Endodermal cell (in vitro differentiated cells): ENCODE measurements around the gene GCK. TPM values are rescaled to one million over a fixed set of nuclear protein-coding genes. Genes with fewer than 3 reads are reported as not detected.

Source experiments
- DNase-seq: peaks from one replicate; pipeline ENCODE4 v3.0.0-alpha.2; 2017
- H3K27ac ChIP-seq: 2 replicates; pipeline ENCODE4 v1.5.1; 2013; ENCODE audit warnings: mild to moderate bottlenecking, low read depth, low read length, moderate library complexity
- H3K27me3 ChIP-seq: 2 replicates; pipeline ENCODE4 v1.6.1; 2013; ENCODE audit warnings: mild to moderate bottlenecking, low read length, moderate library complexity; ENCODE audit not compliant: insufficient read depth, control insufficient read depth, poor library complexity, severe bottlenecking
- H3K36me3 ChIP-seq: 2 replicates; pipeline ENCODE4 v1.7.0; 2013; ENCODE audit warnings: mild to moderate bottlenecking, low read length, moderate library complexity; ENCODE audit not compliant: control insufficient read depth, insufficient read depth
- H3K4me1 ChIP-seq: one replicate; pipeline ENCODE4 v1.7.0; 2013; ENCODE audit warnings: low read length; ENCODE audit not compliant: control insufficient read depth, insufficient read depth
- H3K4me3 ChIP-seq: 2 replicates; pipeline ENCODE4 v1.5.1; 2013; ENCODE audit warnings: mild to moderate bottlenecking, low read length, moderate library complexity
- H3K9ac ChIP-seq: 2 replicates; pipeline ENCODE4 v1.6.1; 2013; ENCODE audit warnings: mild to moderate bottlenecking, low read length, moderate library complexity; ENCODE audit not compliant: poor library complexity, severe bottlenecking; ENCODE audit errors: extremely low read depth
- H3K9me3 ChIP-seq: 2 replicates; pipeline ENCODE4 v1.6.1; 2013; ENCODE audit warnings: mild to moderate bottlenecking, low read length, moderate library complexity; ENCODE audit not compliant: control insufficient read depth
- H3K27ac Mint-ChIP-seq: 2 replicates; pipeline ENCODE4 v1.8.0; 2020; ENCODE audit warnings: mixed read lengths
- H3K27me3 Mint-ChIP-seq: 2 replicates; pipeline ENCODE4 v1.8.0; 2021; ENCODE audit warnings: mild to moderate bottlenecking, mixed read lengths; ENCODE audit not compliant: insufficient read depth
- H3K36me3 Mint-ChIP-seq: 2 replicates; pipeline ENCODE4 v1.8.0; 2020; ENCODE audit warnings: low read depth, mixed read lengths
- H3K4me1 Mint-ChIP-seq: 2 replicates; pipeline ENCODE4 v1.8.0; 2020; ENCODE audit warnings: mixed read lengths
- H3K4me3 Mint-ChIP-seq: 2 replicates; pipeline ENCODE4 v1.8.0; 2020; ENCODE audit warnings: mild to moderate bottlenecking, moderate library complexity, mixed read lengths
- H3K9me3 Mint-ChIP-seq: 2 replicates; pipeline ENCODE4 v1.8.0; 2020; ENCODE audit warnings: mild to moderate bottlenecking, mixed read lengths
- WGBS, 2 experiments: methylation state at CpG; one replicate each; pipeline versions ENCODE4 v1.1.5 to v1.1.7; 2013; ENCODE audit warnings: missing lambda C conversion rate in 2 of 2, mixed read lengths in 1 of 2; ENCODE audit not compliant: insufficient coverage in 1 of 2, insufficient read length in 1 of 2; 5-methylcytosine and 5-hydroxymethylcytosine counted together
- total RNA-seq, 2 donors: library from RNA; stranded (reverse); fragmentation: NEBNext Ultra II Directional in 1 of 2; extraction: Animal tissue kit (Norgen Biotek cat#: 25700) in 1 of 2; gene quantifications; 2 replicates in 1 of 2; 3 replicates in 1 of 2; pipeline ENCODE4 v1.2.1, GENCODE V29; 2021
- TF ChIP-seq, protein P1 (sequence below): fragments of 200-600 bp; sonication (generic); conservative IDR thresholded peaks from 2 replicates; pipeline ENCODE4 v1.5.0; 2021; ENCODE audit warnings: antibody characterized with exemption, mild to moderate bottlenecking

GCK gene
- total RNA-seq, 2 donors from 2014 or later, result 0.29 to 0.48 TPM

DNA sequence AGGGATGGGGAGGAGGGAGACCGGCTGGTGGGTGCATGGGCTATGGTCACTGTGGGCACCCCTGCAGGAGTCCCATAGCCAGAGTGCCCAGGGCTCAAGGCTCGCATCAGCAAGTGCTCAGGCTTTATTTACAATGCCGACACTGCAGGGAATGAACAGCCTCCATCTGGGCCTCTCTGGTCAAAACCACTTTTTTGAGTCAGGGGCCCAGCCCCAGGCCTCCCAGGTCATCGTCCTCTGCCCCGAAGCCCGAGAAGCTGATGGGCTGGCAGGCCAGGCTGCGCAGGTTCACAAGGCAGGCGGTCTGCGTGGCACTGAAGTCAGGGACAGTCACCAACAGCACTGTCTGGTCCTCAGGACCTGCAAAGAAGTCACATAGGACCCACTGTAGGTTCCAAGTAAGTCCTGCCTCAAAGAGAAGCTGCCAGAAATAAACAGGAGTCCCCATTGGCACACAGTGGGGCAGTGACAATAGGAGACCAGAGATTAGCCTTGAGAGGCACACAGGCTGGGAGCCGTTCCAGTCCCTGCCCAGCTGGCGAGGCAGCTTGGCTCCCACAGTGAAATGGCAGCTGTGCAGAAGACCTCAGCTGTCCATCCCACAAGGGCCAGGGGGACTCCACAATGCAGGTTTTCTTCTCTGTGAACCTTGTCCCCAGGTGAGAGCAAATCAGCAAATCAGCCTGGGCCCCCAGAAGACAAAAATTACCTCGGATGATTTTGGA is 74.5 kb downstream of the GCK start:
- no peaks in the 10 kb centered on the region for H3K4me1 Mint-ChIP-seq
- Histone ChIP-seq H3K9me3 (no peaks in the 10 kb centered on the region), H3K27me3 (no peaks in the 10 kb centered on the region), H3K36me3 (peaks cover 5% of the 10 kb centered on the region), H3K4me1 (no peaks in the 10 kb centered on the region), H3K27ac (no peak overlapping the region), H3K4me3 (no peak overlapping the region), H3K9ac (no peak overlapping the region)
- H3K9me3 Mint-ChIP-seq, result no peaks in the 10 kb centered on the region
- no peak overlapping the region for H3K4me3 Mint-ChIP-seq
- no peak for DNase-seq
- WGBS, 2 experiments, result 91 to 93% methylated on average over 11 to 12 of the region's 12 CpGs
- peaks cover 66% of the 10 kb centered on the region for H3K36me3 Mint-ChIP-seq
- TF ChIP-seq, protein P1, sequence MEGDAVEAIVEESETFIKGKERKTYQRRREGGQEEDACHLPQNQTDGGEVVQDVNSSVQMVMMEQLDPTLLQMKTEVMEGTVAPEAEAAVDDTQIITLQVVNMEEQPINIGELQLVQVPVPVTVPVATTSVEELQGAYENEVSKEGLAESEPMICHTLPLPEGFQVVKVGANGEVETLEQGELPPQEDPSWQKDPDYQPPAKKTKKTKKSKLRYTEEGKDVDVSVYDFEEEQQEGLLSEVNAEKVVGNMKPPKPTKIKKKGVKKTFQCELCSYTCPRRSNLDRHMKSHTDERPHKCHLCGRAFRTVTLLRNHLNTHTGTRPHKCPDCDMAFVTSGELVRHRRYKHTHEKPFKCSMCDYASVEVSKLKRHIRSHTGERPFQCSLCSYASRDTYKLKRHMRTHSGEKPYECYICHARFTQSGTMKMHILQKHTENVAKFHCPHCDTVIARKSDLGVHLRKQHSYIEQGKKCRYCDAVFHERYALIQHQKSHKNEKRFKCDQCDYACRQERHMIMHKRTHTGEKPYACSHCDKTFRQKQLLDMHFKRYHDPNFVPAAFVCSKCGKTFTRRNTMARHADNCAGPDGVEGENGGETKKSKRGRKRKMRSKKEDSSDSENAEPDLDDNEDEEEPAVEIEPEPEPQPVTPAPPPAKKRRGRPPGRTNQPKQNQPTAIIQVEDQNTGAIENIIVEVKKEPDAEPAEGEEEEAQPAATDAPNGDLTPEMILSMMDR, result no peak
- H3K27ac Mint-ChIP-seq, result no peak overlapping the region
- no peaks in the 10 kb centered on the region for H3K27me3 Mint-ChIP-seq

DNA sequence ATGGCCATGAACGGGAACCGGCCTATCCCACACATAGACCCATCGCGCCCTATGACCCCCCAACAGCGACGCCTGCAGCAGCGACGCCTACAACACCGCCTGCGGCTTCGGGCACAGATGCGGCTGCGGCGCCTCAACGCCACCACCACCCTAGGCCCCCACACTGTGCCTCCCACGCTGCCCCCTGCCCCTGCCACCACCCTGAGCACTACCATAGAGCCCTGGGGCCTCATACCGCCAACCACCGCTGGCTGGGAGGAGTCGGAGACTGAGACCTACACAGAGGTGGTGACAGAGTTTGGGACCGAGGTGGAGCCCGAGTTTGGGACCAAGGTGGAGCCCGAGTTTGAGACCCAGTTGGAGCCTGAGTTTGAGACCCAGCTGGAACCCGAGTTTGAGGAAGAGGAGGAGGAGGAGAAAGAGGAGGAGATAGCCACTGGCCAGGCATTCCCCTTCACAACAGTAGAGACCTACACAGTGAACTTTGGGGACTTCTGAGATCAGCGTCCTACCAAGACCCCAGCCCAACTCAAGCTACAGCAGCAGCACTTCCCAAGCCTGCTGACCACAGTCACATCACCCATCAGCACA is 75.4 kb downstream of the GCK start:
- no peak overlapping the region for H3K9ac ChIP-seq
- H3K36me3 ChIP-seq, result peaks cover 5% of the 10 kb centered on the region
- peaks cover 59% of the 10 kb centered on the region for H3K36me3 Mint-ChIP-seq
- H3K9me3 ChIP-seq, result no peaks in the 10 kb centered on the region
- no peaks in the 10 kb centered on the region for H3K4me1 ChIP-seq
- H3K4me3 ChIP-seq, result no peak overlapping the region
- H3K27me3 ChIP-seq, result no peaks in the 10 kb centered on the region
- no peaks in the 10 kb centered on the region for H3K4me1 Mint-ChIP-seq
- H3K27ac Mint-ChIP-seq, result no peak overlapping the region
- 91 to 97% methylated on average over 10 to 24 of the region's 24 CpGs for WGBS, 2 experiments
- H3K27me3 Mint-ChIP-seq, result no peaks in the 10 kb centered on the region
- DNase-seq, result no peak
- no peaks in the 10 kb centered on the region for H3K9me3 Mint-ChIP-seq
- H3K4me3 Mint-ChIP-seq, result no peak overlapping the region
- no peak overlapping the region for H3K27ac ChIP-seq
- TF ChIP-seq, protein P1, result no peak

- H3K4me1 Mint-ChIP-seq, result no peaks in the 10 kb centered on the region
- no peaks in the 10 kb centered on the region for H3K4me1 ChIP-seq
- peaks cover 55% of the 10 kb centered on the region for H3K36me3 Mint-ChIP-seq
- no peak overlapping the region for H3K9ac ChIP-seq
- DNase-seq, result no peak
- 95 to 98% methylated on average over 21 to 31 of the region's 34 CpGs for WGBS, 2 experiments
- H3K27ac Mint-ChIP-seq, result no peak overlapping the region
- no peak overlapping the region for H3K4me3 ChIP-seq
- H3K36me3 ChIP-seq, result peaks cover 5% of the 10 kb centered on the region
- no peaks in the 10 kb centered on the region for H3K27me3 ChIP-seq
- H3K27ac ChIP-seq, result no peak overlapping the region
- TF ChIP-seq, protein P1, result no peak
- no peak overlapping the region for H3K4me3 Mint-ChIP-seq
- no peaks in the 10 kb centered on the region for H3K9me3 Mint-ChIP-seq
- H3K27me3 Mint-ChIP-seq, result no peaks in the 10 kb centered on the region
- H3K9me3 ChIP-seq, result no peaks in the 10 kb centered on the region
These were observed 76.1 kb downstream of the GCK start for GRCh38 chr7:44112997-44113763.
